ENCODE data around the gene RCBTB1.
"Not testable (repeated sequence)": the region's sequence is repeated elsewhere in the genome, so short reads cannot be mapped to it uniquely, and the experiment has no call there.

RCBTB1 gene

GRCh38 chr13:49602615-49603014 is 17.3 kb upstream of the RCBTB1 start:
- ChIA-PET CTCF (interaction anchor here (0.6 kb wide), 1 partner anchor 88 kb away, joined by 8 read pairs; no protein-coding TSS in a partner anchor), POLR2A (interaction anchor here (0.6 to 0.7 kb wide), 2 partner anchors 52 to 309 kb away, joined by 3 read pairs; no protein-coding TSS in a partner anchor)
- H3K4me3 ChIP-seq (ENCODE audit: low read depth, low read length); H3K36me3 ChIP-seq (ENCODE audit: control insufficient read depth in 2 of 2, insufficient read depth in 1 of 2, low read length in 2 of 2); H3K9me3 ChIP-seq (ENCODE audit: control insufficient read depth, insufficient read depth, low read depth, low read length); H3K27ac ChIP-seq (ENCODE audit: extremely low read depth, low read depth, low read length); H3K4me1 ChIP-seq (ENCODE audit: control insufficient read depth, insufficient read depth, low read length): not testable (repeated sequence)
- TF ChIP-seq ZFP69B (tag by site-specific recombination; IDR thresholded peaks at IDR 0.05), result peak; percentile 59; the same call in 1 of the 2 replicates
- TF ChIP-seq, protein P1, sequence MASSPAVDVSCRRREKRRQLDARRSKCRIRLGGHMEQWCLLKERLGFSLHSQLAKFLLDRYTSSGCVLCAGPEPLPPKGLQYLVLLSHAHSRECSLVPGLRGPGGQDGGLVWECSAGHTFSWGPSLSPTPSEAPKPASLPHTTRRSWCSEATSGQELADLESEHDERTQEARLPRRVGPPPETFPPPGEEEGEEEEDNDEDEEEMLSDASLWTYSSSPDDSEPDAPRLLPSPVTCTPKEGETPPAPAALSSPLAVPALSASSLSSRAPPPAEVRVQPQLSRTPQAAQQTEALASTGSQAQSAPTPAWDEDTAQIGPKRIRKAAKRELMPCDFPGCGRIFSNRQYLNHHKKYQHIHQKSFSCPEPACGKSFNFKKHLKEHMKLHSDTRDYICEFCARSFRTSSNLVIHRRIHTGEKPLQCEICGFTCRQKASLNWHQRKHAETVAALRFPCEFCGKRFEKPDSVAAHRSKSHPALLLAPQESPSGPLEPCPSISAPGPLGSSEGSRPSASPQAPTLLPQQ (tag by site-specific recombination; IDR thresholded peaks at IDR 0.05), result peak; percentile 50; the same call in 1 of the 2 replicates

DNA sequence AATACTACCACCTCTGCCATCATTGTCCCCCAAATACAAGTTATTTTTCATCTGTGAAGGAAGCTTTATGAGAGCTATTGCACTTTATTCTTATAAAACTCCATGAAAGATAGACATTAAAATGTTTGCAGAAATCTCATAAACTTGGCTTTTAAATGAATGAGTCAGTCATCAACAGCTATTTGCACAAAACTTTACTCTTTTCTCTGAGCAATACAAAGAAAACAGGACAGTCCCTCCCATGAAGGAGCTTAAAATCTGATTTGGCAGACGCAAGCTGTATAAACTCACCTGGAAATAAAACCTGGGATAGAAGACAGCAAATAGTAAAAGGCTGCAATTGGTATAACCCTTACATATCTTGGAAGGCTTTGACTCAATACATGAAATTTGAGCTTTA is 16.6 kb upstream of the RCBTB1 start:
- no peak overlapping the region for H3K27ac ChIP-seq (ENCODE audit: extremely low read depth, low read depth, low read length)
- H3K4me3 ChIP-seq (ENCODE audit: low read depth, low read length), result no peak overlapping the region
- no peaks in the 10 kb centered on the region for H3K9me3 ChIP-seq (ENCODE audit: control insufficient read depth, insufficient read depth, low read depth, low read length)
- CTCF ChIA-PET, result interaction anchor here (0.6 to 0.8 kb wide), 2 partner anchors 11 to 899 kb away, joined by 3 to 4 read pairs; no protein-coding TSS in a partner anchor
- TF ChIP-seq ZNF223 (tag by site-specific recombination; IDR thresholded peaks at IDR 0.05), result no peak
- TF ChIP-seq ZFP3 (tag by site-specific recombination; IDR thresholded peaks at IDR 0.05; ENCODE audit: low read depth), result no peak
- TF ChIP-seq ZNF138 (tag by site-specific recombination; IDR thresholded peaks at IDR 0.05; ENCODE audit: borderline replicate concordance), result no peak
- no peak for TF ChIP-seq REPIN1 (tag by site-specific recombination; IDR thresholded peaks at IDR 0.05; ENCODE audit: low read depth)
- TF ChIP-seq PRDM6 (tag by site-specific recombination; IDR thresholded peaks at IDR 0.05), result peak; percentile 67
- POLR2A ChIA-PET, result no interaction called here
- H3K36me3 ChIP-seq (ENCODE audit: control insufficient read depth in 2 of 2, insufficient read depth in 1 of 2, low read length in 2 of 2), result no peaks in the 10 kb centered on the region
- H3K4me1 ChIP-seq (ENCODE audit: control insufficient read depth, insufficient read depth, low read length), result no peaks in the 10 kb centered on the region

DNA sequence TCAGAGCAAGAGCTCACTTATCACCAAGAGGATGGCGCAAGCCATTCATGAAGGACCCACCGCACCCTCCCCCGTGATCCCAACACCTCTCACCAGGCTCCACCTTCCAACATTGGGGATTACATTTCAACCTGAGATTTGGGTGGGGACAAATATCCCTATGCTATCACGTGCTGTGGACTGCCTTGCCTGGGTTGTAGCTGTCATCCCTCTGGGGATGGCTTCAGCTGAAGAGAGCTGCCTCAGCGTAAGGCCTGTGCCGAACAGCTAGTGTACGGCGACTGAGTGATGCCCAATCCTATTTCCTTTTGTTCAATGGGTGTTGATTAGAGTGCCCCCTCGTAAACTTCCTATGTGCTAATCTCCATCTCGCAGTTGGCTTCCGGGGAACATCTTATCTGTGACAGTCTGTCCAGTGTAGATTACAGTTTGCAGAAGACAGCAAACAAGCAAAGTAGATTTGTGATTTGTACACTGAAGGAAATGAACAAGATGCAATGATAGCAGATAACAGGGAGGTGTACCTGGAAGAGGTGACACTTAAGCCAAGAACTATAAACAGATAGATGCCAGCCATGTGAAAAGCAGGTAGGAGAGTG is 11.8 kb upstream of the RCBTB1 start:
- POLR2A ChIA-PET, result no interaction called here
- no peak overlapping the region for H3K4me3 ChIP-seq (ENCODE audit: low read depth, low read length)
- H3K9me3 ChIP-seq (ENCODE audit: control insufficient read depth, insufficient read depth, low read depth, low read length), result no peaks in the 10 kb centered on the region
- H3K4me1 ChIP-seq (ENCODE audit: control insufficient read depth, insufficient read depth, low read length), result no peaks in the 10 kb centered on the region
- H3K36me3 ChIP-seq (ENCODE audit: control insufficient read depth in 2 of 2, insufficient read depth in 1 of 2, low read length in 2 of 2), result no peaks in the 10 kb centered on the region
- no peak overlapping the region for H3K27ac ChIP-seq (ENCODE audit: extremely low read depth, low read depth, low read length)
- CTCF ChIA-PET, result no interaction called here
- TF ChIP-seq, protein P2, sequence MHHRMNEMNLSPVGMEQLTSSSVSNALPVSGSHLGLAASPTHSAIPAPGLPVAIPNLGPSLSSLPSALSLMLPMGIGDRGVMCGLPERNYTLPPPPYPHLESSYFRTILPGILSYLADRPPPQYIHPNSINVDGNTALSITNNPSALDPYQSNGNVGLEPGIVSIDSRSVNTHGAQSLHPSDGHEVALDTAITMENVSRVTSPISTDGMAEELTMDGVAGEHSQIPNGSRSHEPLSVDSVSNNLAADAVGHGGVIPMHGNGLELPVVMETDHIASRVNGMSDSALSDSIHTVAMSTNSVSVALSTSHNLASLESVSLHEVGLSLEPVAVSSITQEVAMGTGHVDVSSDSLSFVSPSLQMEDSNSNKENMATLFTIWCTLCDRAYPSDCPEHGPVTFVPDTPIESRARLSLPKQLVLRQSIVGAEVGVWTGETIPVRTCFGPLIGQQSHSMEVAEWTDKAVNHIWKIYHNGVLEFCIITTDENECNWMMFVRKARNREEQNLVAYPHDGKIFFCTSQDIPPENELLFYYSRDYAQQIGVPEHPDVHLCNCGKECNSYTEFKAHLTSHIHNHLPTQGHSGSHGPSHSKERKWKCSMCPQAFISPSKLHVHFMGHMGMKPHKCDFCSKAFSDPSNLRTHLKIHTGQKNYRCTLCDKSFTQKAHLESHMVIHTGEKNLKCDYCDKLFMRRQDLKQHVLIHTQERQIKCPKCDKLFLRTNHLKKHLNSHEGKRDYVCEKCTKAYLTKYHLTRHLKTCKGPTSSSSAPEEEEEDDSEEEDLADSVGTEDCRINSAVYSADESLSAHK (tag by site-specific recombination; IDR thresholded peaks at IDR 0.05), result no peak
- no peak for TF ChIP-seq KLF8 (tag by site-specific recombination; IDR thresholded peaks at IDR 0.05)
- TF ChIP-seq, protein P3, sequence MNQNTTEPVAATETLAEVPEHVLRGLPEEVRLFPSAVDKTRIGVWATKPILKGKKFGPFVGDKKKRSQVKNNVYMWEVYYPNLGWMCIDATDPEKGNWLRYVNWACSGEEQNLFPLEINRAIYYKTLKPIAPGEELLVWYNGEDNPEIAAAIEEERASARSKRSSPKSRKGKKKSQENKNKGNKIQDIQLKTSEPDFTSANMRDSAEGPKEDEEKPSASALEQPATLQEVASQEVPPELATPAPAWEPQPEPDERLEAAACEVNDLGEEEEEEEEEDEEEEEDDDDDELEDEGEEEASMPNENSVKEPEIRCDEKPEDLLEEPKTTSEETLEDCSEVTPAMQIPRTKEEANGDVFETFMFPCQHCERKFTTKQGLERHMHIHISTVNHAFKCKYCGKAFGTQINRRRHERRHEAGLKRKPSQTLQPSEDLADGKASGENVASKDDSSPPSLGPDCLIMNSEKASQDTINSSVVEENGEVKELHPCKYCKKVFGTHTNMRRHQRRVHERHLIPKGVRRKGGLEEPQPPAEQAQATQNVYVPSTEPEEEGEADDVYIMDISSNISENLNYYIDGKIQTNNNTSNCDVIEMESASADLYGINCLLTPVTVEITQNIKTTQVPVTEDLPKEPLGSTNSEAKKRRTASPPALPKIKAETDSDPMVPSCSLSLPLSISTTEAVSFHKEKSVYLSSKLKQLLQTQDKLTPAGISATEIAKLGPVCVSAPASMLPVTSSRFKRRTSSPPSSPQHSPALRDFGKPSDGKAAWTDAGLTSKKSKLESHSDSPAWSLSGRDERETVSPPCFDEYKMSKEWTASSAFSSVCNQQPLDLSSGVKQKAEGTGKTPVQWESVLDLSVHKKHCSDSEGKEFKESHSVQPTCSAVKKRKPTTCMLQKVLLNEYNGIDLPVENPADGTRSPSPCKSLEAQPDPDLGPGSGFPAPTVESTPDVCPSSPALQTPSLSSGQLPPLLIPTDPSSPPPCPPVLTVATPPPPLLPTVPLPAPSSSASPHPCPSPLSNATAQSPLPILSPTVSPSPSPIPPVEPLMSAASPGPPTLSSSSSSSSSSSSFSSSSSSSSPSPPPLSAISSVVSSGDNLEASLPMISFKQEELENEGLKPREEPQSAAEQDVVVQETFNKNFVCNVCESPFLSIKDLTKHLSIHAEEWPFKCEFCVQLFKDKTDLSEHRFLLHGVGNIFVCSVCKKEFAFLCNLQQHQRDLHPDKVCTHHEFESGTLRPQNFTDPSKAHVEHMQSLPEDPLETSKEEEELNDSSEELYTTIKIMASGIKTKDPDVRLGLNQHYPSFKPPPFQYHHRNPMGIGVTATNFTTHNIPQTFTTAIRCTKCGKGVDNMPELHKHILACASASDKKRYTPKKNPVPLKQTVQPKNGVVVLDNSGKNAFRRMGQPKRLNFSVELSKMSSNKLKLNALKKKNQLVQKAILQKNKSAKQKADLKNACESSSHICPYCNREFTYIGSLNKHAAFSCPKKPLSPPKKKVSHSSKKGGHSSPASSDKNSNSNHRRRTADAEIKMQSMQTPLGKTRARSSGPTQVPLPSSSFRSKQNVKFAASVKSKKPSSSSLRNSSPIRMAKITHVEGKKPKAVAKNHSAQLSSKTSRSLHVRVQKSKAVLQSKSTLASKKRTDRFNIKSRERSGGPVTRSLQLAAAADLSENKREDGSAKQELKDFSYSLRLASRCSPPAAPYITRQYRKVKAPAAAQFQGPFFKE (tag by site-specific recombination; IDR thresholded peaks at IDR 0.05; ENCODE audit: borderline replicate concordance), result no peak
- no peak for TF ChIP-seq ZNF600 (tag by site-specific recombination; IDR thresholded peaks at IDR 0.05)
- no peak for TF ChIP-seq ZNF37A (tag by site-specific recombination; IDR thresholded peaks at IDR 0.05)
- no peak for TF ChIP-seq ZEB2 (tag by site-specific recombination; IDR thresholded peaks at IDR 0.05)
- no peak for TF ChIP-seq ELK4 (IDR thresholded peaks at IDR 0.05; ENCODE audit: borderline replicate concordance, low read depth, low read length)
- TF ChIP-seq ZNF768 (tag by site-specific recombination; IDR thresholded peaks at IDR 0.05), result no peak
- no peak for TF ChIP-seq ZNF239 (tag by site-specific recombination; IDR thresholded peaks at IDR 0.05)

All from HEK293 (cell line).